Fibroblast of lung (primary cell): Measurements from ENCODE around the gene FPGS. TPM values are rescaled to one million over a fixed set of nuclear protein-coding genes. Genes with fewer than 3 reads are reported as not detected.

ENCODE experiments used
- DNase-seq, 2 donors: peaks; one replicate each; pipeline versions ENCODE4 v3.0.0 to v3.0.0-alpha.2; 2010; ENCODE audit warnings: low read depth in 2 of 2
- H2AFZ ChIP-seq: 2 replicates; pipeline ENCODE4 v1.5.1; 2012; ENCODE audit warnings: low read length, control low read depth, inconsistent platforms
- H3K27ac ChIP-seq: 2 replicates; pipeline ENCODE4 v1.5.1; 2011; ENCODE audit warnings: low read length, control low read depth; ENCODE audit not compliant: insufficient read depth
- H3K27me3 ChIP-seq: 2 replicates; pipeline ENCODE4 v1.5.1; 2011; ENCODE audit warnings: mild to moderate bottlenecking, low read length; ENCODE audit not compliant: control insufficient read depth, insufficient read depth
- H3K36me3 ChIP-seq: 2 replicates; pipeline ENCODE4 v1.5.1; 2011; ENCODE audit warnings: low read length; ENCODE audit not compliant: control insufficient read depth, insufficient read depth
- H3K4me1 ChIP-seq: 2 replicates; pipeline ENCODE4 v1.5.1; 2011; ENCODE audit warnings: low read length; ENCODE audit not compliant: control insufficient read depth, insufficient read depth; ENCODE audit errors: extremely low read depth
- H3K4me2 ChIP-seq: 2 replicates; pipeline ENCODE4 v1.5.1; 2011; ENCODE audit warnings: low read length, control low read depth; ENCODE audit not compliant: insufficient read depth; ENCODE audit errors: extremely low read depth
- H3K4me3 ChIP-seq, 4 experiments: fragments of 200-600 bp in 1 of 4; sonication (generic) in 1 of 4; replicated peaks in 1 of 4; 2 replicates each; pipeline ENCODE4 v1.5.1; 2011 to 2016; ENCODE audit warnings: low read length in 4 of 4, low read depth in 3 of 4, mild to moderate bottlenecking in 3 of 4, control low read depth in 2 of 4, inconsistent platforms in 1 of 4, mixed read lengths in 1 of 4; ENCODE audit not compliant: insufficient read depth in 1 of 4; ENCODE audit errors: control extremely low read depth in 1 of 4
- H3K79me2 ChIP-seq: 2 replicates; pipeline ENCODE4 v1.5.1; 2012; ENCODE audit warnings: mild to moderate bottlenecking, low read length, inconsistent platforms; ENCODE audit not compliant: control insufficient read depth, insufficient read depth
- H3K9ac ChIP-seq: 2 replicates; pipeline ENCODE4 v1.5.1; 2011; ENCODE audit warnings: mild to moderate bottlenecking, low read length, control low read depth; ENCODE audit not compliant: insufficient read depth
- H3K9me3 ChIP-seq: 2 replicates; pipeline ENCODE4 v1.5.1; 2012; ENCODE audit warnings: low read depth, low read length; ENCODE audit not compliant: control insufficient read depth, insufficient read depth
- H4K20me1 ChIP-seq: 2 replicates; pipeline ENCODE4 v1.5.1; 2011; ENCODE audit warnings: low read length; ENCODE audit not compliant: control insufficient read depth, insufficient read depth; ENCODE audit errors: extremely low read depth
- EZH2 ChIP-seq: IDR thresholded peaks from 2 replicates; pipeline ENCODE4 v1.5.1; 2012; ENCODE audit warnings: low read length, control low read depth, mild to moderate bottlenecking; ENCODE audit errors: missing control alignments
- polyA plus RNA-seq, 2 donors: library from polyadenylated mRNA; depleted of rRNA in 1 of 2; stranded (reverse) in 1 of 2; unstranded in 1 of 2; fragments of >200 nt; gene quantifications; 2 replicates each; pipeline ENCODE4 v1.2.1, GENCODE V29; 2011 to 2012; ENCODE audit warnings: missing spikeins in 1 of 2
- total RNA-seq: library from RNA; depleted of rRNA; stranded (reverse); fragments of >200 nt; gene quantifications from 2 replicates; pipeline ENCODE4 v1.2.1, GENCODE V29; 2014
- TF ChIP-seq, protein P1 (sequence below), 2 donors: IDR thresholded peaks in 1 of 2; conservative IDR thresholded peaks in 1 of 2; 1 replicate in 1 of 2; 2 replicates in 1 of 2; pipeline ENCODE4 v1.5.1; 2011 to 2012; ENCODE audit warnings: low read length in 2 of 2, control low read depth in 1 of 2, inconsistent platforms in 1 of 2, low read depth in 1 of 2, mild to moderate bottlenecking in 1 of 2

The FPGS gene
- total and polyA plus RNA-seq, 2 donors (not counting 1 experiment from before 2014, with no cell fraction given) = 42.4 to 77.0 TPM

DNA sequence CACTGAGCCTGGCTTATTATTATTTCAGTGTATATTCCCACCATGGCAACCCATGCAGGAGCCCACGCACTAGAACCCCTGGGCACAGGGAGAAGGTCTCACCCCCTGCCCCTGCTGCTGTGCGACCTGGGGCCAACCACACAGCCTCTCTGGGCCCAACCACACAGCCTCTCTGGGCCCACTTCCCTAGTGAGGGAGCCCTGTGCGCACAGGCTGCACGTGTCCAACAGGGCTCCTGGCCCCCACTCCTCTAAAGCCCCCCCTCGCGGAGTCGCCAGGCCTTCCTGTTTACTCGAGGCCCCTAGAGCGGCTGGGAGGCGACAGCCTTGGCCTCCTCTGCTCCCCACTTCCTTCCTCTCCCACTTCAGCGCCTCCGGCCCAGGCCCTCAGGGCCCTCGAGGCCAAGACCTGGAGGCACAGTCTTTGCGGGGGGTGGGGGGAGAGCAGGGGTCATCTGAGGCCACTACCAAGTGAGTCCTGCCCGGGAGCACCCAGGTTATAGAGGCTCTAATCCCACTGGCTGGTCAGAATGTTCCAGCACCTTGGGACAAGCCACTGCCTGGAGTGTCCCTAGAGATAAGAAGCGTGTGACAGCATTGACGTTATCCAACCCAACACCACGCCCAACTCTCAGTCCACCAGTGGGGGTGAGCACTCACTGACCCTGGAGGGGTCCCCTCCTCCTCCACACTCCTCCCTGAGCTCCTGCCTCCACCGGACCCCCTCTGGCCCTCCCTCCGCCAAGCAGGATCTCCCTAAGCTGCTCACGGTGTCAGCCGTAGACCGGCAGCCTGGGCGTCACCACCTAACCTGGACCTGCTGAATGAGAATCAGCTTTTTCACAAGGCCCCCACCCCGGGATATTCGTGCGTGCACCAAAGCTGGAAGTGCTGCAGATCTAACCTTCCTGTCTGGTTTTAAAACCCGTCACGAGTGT is 59.7 kb downstream of the FPGS start:
- no peak overlapping the region for H2AFZ ChIP-seq

DNA sequence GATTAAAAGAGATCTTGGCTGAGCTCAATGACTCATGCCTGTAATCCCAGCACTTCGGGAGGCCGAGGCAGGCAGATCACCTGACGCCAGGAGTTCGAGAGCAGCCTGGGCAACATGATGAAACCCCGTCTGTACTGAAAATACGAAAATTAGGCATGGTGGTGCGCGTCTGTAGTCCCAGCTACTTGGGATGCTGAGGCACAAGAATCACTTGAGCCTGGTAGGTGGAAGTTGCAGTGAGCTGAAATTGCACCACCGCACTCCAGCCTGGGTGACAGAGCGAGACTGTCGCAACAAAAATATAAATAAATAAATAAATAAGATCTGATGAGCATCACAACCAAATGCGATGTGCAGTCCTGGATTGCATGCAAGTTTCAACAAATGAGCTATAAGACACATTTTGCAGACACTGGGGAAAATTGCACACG is 60.5 kb downstream of the FPGS start:
- H2AFZ ChIP-seq = no peak overlapping the region

More for the DNA sequence above, 59.7 kb downstream of the FPGS start:
- no peak for DNase-seq
- Histone ChIP-seq H3K27me3 (no peaks in the 10 kb centered on the region), H3K9me3 (no peaks in the 10 kb centered on the region), H3K27ac (no peak overlapping the region), H3K9ac (no peak overlapping the region), H3K4me2 (no peak overlapping the region), H3K79me2 (no peaks in the 10 kb centered on the region), H3K4me3 (no peak overlapping the region), H3K4me1 (peaks cover 9% of the 10 kb centered on the region), H3K36me3 (peaks cover 4% of the 10 kb centered on the region), H4K20me1 (no peaks in the 10 kb centered on the region)
- no peak for TF ChIP-seq EZH2
- TF ChIP-seq, protein P1, sequence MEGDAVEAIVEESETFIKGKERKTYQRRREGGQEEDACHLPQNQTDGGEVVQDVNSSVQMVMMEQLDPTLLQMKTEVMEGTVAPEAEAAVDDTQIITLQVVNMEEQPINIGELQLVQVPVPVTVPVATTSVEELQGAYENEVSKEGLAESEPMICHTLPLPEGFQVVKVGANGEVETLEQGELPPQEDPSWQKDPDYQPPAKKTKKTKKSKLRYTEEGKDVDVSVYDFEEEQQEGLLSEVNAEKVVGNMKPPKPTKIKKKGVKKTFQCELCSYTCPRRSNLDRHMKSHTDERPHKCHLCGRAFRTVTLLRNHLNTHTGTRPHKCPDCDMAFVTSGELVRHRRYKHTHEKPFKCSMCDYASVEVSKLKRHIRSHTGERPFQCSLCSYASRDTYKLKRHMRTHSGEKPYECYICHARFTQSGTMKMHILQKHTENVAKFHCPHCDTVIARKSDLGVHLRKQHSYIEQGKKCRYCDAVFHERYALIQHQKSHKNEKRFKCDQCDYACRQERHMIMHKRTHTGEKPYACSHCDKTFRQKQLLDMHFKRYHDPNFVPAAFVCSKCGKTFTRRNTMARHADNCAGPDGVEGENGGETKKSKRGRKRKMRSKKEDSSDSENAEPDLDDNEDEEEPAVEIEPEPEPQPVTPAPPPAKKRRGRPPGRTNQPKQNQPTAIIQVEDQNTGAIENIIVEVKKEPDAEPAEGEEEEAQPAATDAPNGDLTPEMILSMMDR (conservative IDR thresholded peaks at IDR 0.05 in 1 of 2, IDR thresholded peaks at IDR 0.05 in 1 of 2; ENCODE audit: low read depth in 1 of 2, low read length in 2 of 2) = no peak

More for the DNA sequence above, 60.5 kb downstream of the FPGS start:
- H3K27ac ChIP-seq = no peak overlapping the region
- H3K36me3 ChIP-seq = peaks cover 9% of the 10 kb centered on the region
- no peak overlapping the region for H3K4me2 ChIP-seq
- H3K4me1 ChIP-seq = peaks cover 2% of the 10 kb centered on the region
- no peaks in the 10 kb centered on the region for H4K20me1 ChIP-seq
- TF ChIP-seq EZH2 = no peak
- TF ChIP-seq, protein P1 (conservative IDR thresholded peaks at IDR 0.05 in 1 of 2, IDR thresholded peaks at IDR 0.05 in 1 of 2; ENCODE audit: low read depth in 1 of 2, low read length in 2 of 2) = no peak
- H3K79me2 ChIP-seq = no peaks in the 10 kb centered on the region
- no peaks in the 10 kb centered on the region for H3K27me3 ChIP-seq
- no peak overlapping the region for H3K4me3 ChIP-seq
- H3K9ac ChIP-seq = no peak overlapping the region
- H3K9me3 ChIP-seq = no peaks in the 10 kb centered on the region
- no peak for DNase-seq

Other genes starting within 250 kb of the FPGS start
- gene STXBP1, start 190.6 kb upstream of the FPGS start, total RNA-seq = 19.8 and 36.0 TPM in 2 replicates
- 25.6 and 34.6 TPM in 2 replicates for gene STXBP1, start 190.6 kb upstream of the FPGS start, polyA plus RNA-seq
- gene CFAP157, start 95.9 kb upstream of the FPGS start, total RNA-seq = under 0.01 TPM in 2 replicates
- gene CFAP157, start 95.9 kb upstream of the FPGS start, polyA plus RNA-seq = 0.06 TPM in 1 of 2 replicates, not detected in the other
- 13.1 and 26.1 TPM in 2 replicates for gene PTRH1, start 87.2 kb upstream of the FPGS start, total RNA-seq
- 4.9 and 9.0 TPM in 2 replicates for gene PTRH1, start 87.2 kb upstream of the FPGS start, polyA plus RNA-seq
- under 0.01 TPM in 2 replicates for gene TTC16, start 86.8 kb upstream of the FPGS start, total RNA-seq
- 0.02 TPM in 1 of 2 replicates, not detected in the other for gene TTC16, start 86.8 kb upstream of the FPGS start, polyA plus RNA-seq
- 3.6 TPM in 2 replicates for gene TOR2A, start 67.6 kb upstream of the FPGS start, total RNA-seq
- gene TOR2A, start 67.6 kb upstream of the FPGS start, polyA plus RNA-seq = 4.6 and 5.0 TPM in 2 replicates
- gene SH2D3C, start 24.2 kb upstream of the FPGS start, total RNA-seq = 0.26 TPM in 1 of 2 replicates, not detected in the other
- gene SH2D3C, start 24.2 kb upstream of the FPGS start, polyA plus RNA-seq = 1.2 TPM in 1 of 2 replicates, not detected in the other
- gene CDK9, start 16.8 kb upstream of the FPGS start, total RNA-seq = 49.6 and 54.8 TPM in 2 replicates
- gene CDK9, start 16.8 kb upstream of the FPGS start, polyA plus RNA-seq = 76.6 and 82.2 TPM in 2 replicates
- gene ENG, start 51.8 kb downstream of the FPGS start, total RNA-seq = 11.8 and 30.4 TPM in 2 replicates
- gene ENG, start 51.8 kb downstream of the FPGS start, polyA plus RNA-seq = 59.0 and 62.7 TPM in 2 replicates
- gene AK1, start 74.8 kb downstream of the FPGS start, total RNA-seq = 46.7 and 47.6 TPM in 2 replicates
- gene AK1, start 74.8 kb downstream of the FPGS start, polyA plus RNA-seq = 73.1 and 80.6 TPM in 2 replicates
- 60.9 and 69.5 TPM in 2 replicates for gene ST6GALNAC6, start 96.7 kb downstream of the FPGS start, total RNA-seq
- gene ST6GALNAC6, start 96.7 kb downstream of the FPGS start, polyA plus RNA-seq = 53.3 and 56.0 TPM in 2 replicates
- gene ST6GALNAC4, start 114.2 kb downstream of the FPGS start, total RNA-seq = 28.1 and 32.6 TPM in 2 replicates
- gene ST6GALNAC4, start 114.2 kb downstream of the FPGS start, polyA plus RNA-seq = 16.4 and 18.4 TPM in 2 replicates
- gene PIP5KL1, start 127.9 kb downstream of the FPGS start, total RNA-seq = 0.77 and 2.5 TPM in 2 replicates
- gene PIP5KL1, start 127.9 kb downstream of the FPGS start, polyA plus RNA-seq = 0.84 and 1.9 TPM in 2 replicates
- 8.5 and 11.7 TPM in 2 replicates for gene DPM2, start 135.0 kb downstream of the FPGS start, total RNA-seq
- gene DPM2, start 135.0 kb downstream of the FPGS start, polyA plus RNA-seq = 24.1 and 36.2 TPM in 2 replicates
- 7.2 and 13.2 TPM in 2 replicates for gene EEIG1, start 178.1 kb downstream of the FPGS start, total RNA-seq
- gene EEIG1, start 178.1 kb downstream of the FPGS start, polyA plus RNA-seq = 12.8 and 21.4 TPM in 2 replicates